Adrenal gland (tissue), 12 donors: ENCODE data around the gene GPBAR1. TPM values are rescaled to one million over a fixed set of nuclear protein-coding genes. Genes with fewer than 3 reads are reported as not detected.

Experiments used
- DNase-seq, 7 donors: peaks; one replicate each; pipeline ENCODE4 v3.0.0-alpha.2; 2019 to 2020
- H3K27ac ChIP-seq, 5 donors: fragments of 200-600 bp; sonication (generic) in 4 of 5; 1 replicate in 3 of 5; 2 replicates in 2 of 5; pipeline versions ENCODE4 v1.5.1 to v1.8.0; 2016 to 2020; ENCODE audit warnings: mild to moderate bottlenecking in 1 of 5
- H3K27me3 ChIP-seq: fragments of 200-600 bp; 2 replicates; pipeline ENCODE4 v1.8.0; 2021
- H3K36me3 ChIP-seq, 2 donors: fragments of 200-600 bp; replicated peaks in 1 of 2; 1 replicate in 1 of 2; 2 replicates in 1 of 2; pipeline versions ENCODE4 v1.5.1 to v1.8.0; 2018 to 2022
- H3K4me1 ChIP-seq, 2 donors: fragments of 200-600 bp; replicated peaks in 1 of 2; 1 replicate in 1 of 2; 2 replicates in 1 of 2; pipeline versions ENCODE4 v1.5.1 to v1.8.0; 2018 to 2021
- H3K4me3 ChIP-seq, 4 donors: fragments of 200-600 bp; sonication (generic) in 3 of 4; one replicate each; pipeline ENCODE4 v1.5.1; 2016 to 2018
- H3K9me3 ChIP-seq, 3 donors: fragments of 200-600 bp; sonication (generic) in 1 of 3; replicated peaks in 1 of 3; 1 replicate in 2 of 3; 2 replicates in 1 of 3; pipeline versions ENCODE4 v1.5.1 to v1.8.0; 2016 to 2021
- POLR2A ChIP-seq, 2 donors: fragments of 450-650 bp; IDR thresholded peaks; one replicate each; pipeline ENCODE4 v1.6.1; 2017; ENCODE audit warnings: antibody characterized with exemption in 2 of 2, mild to moderate bottlenecking in 2 of 2, moderate library complexity in 1 of 2
- WGBS, 4 donors: extraction: QIAGEN DNeasy Blood & Tissue Kit in 2 of 4; methylation state at CpG; one replicate each; pipeline versions ENCODE4 v1.1.5 to v1.1.7; 2013 to 2017; 5-methylcytosine and 5-hydroxymethylcytosine counted together
- intact Hi-C, 2 donors: fragments of 100-400 bp; cut with DNase I; formaldehyde crosslinking; loops; one replicate each; pipeline versions ENCODE4 v1.14.1 to v1.15.0; 2022 to 2023
- polyA plus RNA-seq, 3 donors: library from polyadenylated mRNA; stranded (reverse); fragments of 200-250 nt in 2 of 3; fragments of 350-450 nt in 1 of 3; fragmentation: Illumina TruSeq in 1 of 3; extraction: RNeasy Lipid Tissue Mini Kit (QIAGEN cat#74804) in 1 of 3; gene quantifications; one replicate each; pipeline ENCODE4 v1.2.3, GENCODE V29; 2013 to 2014
- total RNA-seq, 9 donors: library from RNA; depleted of rRNA in 4 of 9; stranded (reverse); fragments of >200 nt in 4 of 9; fragments of 120-200 nt in 1 of 9; fragmentation: NEBNext Ultra II Directional in 1 of 9; extraction: Animal tissue kit (Norgen Biotek cat#: 25700) in 1 of 9; gene quantifications; one replicate each; pipeline versions ENCODE4 v1.1.0 to v1.2.4, GENCODE V29; 2013 to 2023
- TF ChIP-seq, protein P1 (sequence below), 6 experiments: fragments of 450-650 bp in 4 of 6; fragments of 200-600 bp in 2 of 6; sonication (generic) in 1 of 6; IDR thresholded peaks; 1 replicate in 5 of 6; 2 replicates in 1 of 6; pipeline versions ENCODE4 v1.5.1 to v1.8.0; 2016 to 2021; ENCODE audit warnings: antibody characterized with exemption in 6 of 6, mild to moderate bottlenecking in 2 of 6, moderate library complexity in 1 of 6
- donor health status: healthy with polysubstance abuse.
- donor health status: Bipolar disorder and iron deficiency.
- donor health status: DM: yes; HTN: yes; CAD: no.
- donor health status: DM: no; HTN: no; CAD: no.
- donor health status: DM: no; HTN: no; CAD: no.
- donor health status: DM: yes; HTN: yes; CAD: no.

The GPBAR1 gene
- total and polyA plus RNA-seq, 12 donors: 0.11 to 15.3 (median 2.9) TPM

DNA sequence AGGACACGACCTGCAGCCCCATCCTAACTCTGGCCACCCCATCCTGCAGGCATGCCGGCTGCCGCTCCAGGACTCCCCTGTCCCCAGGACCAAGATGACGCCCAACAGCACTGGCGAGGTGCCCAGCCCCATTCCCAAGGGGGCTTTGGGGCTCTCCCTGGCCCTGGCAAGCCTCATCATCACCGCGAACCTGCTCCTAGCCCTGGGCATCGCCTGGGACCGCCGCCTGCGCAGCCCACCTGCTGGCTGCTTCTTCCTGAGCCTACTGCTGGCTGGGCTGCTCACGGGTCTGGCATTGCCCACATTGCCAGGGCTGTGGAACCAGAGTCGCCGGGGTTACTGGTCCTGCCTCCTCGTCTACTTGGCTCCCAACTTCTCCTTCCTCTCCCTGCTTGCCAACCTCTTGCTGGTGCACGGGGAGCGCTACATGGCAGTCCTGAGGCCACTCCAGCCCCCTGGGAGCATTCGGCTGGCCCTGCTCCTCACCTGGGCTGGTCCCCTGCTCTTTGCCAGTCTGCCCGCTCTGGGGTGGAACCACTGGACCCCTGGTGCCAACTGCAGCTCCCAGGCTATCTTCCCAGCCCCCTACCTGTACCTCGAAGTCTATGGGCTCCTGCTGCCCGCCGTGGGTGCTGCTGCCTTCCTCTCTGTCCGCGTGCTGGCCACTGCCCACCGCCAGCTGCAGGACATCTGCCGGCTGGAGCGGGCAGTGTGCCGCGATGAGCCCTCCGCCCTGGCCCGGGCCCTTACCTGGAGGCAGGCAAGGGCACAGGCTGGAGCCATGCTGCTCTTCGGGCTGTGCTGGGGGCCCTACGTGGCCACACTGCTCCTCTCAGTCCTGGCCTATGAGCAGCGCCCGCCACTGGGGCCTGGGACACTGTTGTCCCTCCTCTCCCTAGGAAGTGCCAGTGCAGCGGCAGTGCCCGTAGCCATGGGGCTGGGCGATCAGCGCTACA, 2.1 kb downstream of the GPBAR1 start:
- TF ChIP-seq POLR2A (IDR thresholded peaks at IDR 0.05): no peak
- TF ChIP-seq, protein P1, sequence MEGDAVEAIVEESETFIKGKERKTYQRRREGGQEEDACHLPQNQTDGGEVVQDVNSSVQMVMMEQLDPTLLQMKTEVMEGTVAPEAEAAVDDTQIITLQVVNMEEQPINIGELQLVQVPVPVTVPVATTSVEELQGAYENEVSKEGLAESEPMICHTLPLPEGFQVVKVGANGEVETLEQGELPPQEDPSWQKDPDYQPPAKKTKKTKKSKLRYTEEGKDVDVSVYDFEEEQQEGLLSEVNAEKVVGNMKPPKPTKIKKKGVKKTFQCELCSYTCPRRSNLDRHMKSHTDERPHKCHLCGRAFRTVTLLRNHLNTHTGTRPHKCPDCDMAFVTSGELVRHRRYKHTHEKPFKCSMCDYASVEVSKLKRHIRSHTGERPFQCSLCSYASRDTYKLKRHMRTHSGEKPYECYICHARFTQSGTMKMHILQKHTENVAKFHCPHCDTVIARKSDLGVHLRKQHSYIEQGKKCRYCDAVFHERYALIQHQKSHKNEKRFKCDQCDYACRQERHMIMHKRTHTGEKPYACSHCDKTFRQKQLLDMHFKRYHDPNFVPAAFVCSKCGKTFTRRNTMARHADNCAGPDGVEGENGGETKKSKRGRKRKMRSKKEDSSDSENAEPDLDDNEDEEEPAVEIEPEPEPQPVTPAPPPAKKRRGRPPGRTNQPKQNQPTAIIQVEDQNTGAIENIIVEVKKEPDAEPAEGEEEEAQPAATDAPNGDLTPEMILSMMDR (IDR thresholded peaks at IDR 0.05): no peak
- no peak overlapping the region for H3K27ac ChIP-seq
- H3K36me3 ChIP-seq: peaks cover 0 to 48% of the 10 kb centered on the region in 2 donors
- no peaks in the 10 kb centered on the region for H3K27me3 ChIP-seq
- peaks cover 4 to 23% of the 10 kb centered on the region in 2 donors for H3K4me1 ChIP-seq
- intact Hi-C loops: loop anchor here in 1 of 2 donors (5.0 kb wide), 1 partner anchor 76 kb away; no protein-coding TSS in a partner anchor
- no peak overlapping the region for H3K4me3 ChIP-seq
- H3K9me3 ChIP-seq: no peaks in the 10 kb centered on the region
- WGBS, 4 donors: 81 to 89% (median 88%) methylated on average over 15 to 39 of the region's 39 CpGs
- peak in 2 of 7 donors; percentile 17 to 20 for DNase-seq

DNA sequence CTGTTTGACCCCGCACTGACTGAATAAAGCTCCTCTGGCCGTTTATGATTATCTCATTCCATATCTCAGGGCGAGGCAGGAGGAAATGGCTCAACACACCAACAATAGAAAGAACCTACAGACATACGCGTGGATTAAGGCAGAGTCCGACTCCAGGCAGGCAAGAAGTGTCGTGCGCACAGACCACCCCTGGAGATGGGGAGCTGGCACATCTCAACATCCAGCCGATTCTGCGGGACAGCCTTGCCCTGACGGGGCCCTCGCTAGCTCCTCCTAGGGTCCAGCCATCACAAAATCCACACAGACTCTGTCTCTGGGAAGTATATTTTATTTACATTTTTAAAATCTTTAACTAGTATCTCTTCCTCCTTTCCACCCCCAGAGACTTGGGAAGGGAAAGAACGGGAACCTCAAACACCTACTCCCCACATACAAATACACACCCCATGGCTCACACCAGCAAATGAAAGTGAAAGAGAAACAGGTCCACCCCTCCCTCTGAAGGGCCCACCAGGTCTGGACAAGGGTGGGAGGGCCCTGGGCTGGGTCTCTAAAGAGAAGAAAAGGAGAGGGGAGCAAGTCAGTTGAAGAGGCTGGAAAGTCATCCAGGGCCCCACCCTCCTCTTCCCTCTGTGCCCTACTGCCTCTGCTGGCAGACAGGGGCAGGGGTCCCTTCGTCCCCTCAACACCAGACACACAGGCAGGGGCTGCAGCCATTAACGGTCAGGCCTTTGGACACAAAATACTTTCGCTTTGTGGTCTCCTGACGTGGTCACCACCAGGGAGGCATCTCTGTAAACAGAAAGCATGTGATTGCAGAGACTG, 3.2 kb downstream of the GPBAR1 start:
- intact Hi-C loops: loop anchor here in 1 of 2 donors (5.0 kb wide), 1 partner anchor 77 kb away; no protein-coding TSS in a partner anchor
- Histone ChIP-seq H3K36me3 (peaks cover 0 to 48% of the 10 kb centered on the region in 2 donors), H3K4me1 (peaks cover 0 to 20% of the 10 kb centered on the region in 2 donors), H3K27me3 (no peaks in the 10 kb centered on the region), H3K27ac (no peak overlapping the region), H3K9me3 (no peaks in the 10 kb centered on the region), H3K4me3 (no peak overlapping the region)
- no peak for DNase-seq
- TF ChIP-seq POLR2A (IDR thresholded peaks at IDR 0.05): no peak
- TF ChIP-seq, protein P1 (IDR thresholded peaks at IDR 0.05): no peak
- WGBS, 4 donors: 80 to 86% (median 83%) methylated on average over 16 to 17 of the region's 17 CpGs

DNA sequence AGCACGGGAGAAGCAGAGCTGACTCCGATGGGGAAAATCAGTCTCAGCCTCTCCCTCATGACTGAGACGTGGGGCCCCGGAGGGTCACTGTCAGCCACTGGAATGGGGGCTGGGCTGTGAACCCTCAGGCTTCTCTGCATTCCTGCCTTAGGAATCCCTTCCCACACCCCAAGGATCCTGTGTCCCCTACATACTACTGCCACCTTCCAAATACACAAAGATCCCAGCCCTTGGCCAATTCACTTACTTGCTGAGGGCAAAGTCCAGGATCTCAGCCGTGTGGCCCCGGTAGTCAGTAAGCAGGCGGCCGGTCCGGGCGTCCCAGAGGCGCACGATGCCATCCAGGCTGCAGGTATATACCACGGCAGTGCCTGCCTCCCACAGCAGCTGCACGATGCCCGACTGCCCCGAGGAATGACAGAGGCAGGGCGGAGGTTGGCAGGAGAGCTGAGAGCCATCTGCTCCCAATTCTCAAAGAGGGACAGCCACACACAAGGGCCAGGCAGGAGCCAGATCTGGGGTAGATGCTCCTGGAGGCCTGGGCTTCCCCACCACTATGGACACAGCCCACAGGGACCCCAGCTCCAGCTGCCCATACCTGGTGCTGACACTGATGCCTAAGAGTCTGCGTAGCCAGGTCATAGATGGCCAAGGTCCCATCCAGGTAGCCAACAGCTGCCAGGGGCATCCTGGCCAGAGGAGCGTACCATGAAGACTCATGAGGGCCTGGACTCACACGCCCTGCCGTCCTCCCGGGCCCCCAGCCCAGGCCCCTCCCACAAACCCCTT, 4.2 kb downstream of the GPBAR1 start:
- intact Hi-C loops: loop anchor here in 1 of 2 donors (5.0 kb wide), 1 partner anchor 78 kb away; no protein-coding TSS in a partner anchor
- Histone ChIP-seq H3K9me3 (no peaks in the 10 kb centered on the region), H3K27me3 (no peaks in the 10 kb centered on the region), H3K27ac (no peak overlapping the region), H3K4me3 (no peak overlapping the region), H3K4me1 (peaks cover 0 to 14% of the 10 kb centered on the region in 2 donors), H3K36me3 (peaks cover 0 to 48% of the 10 kb centered on the region in 2 donors)
- DNase-seq: peak in 1 of 7 donors; percentile 18
- no peak for TF ChIP-seq POLR2A (IDR thresholded peaks at IDR 0.05)
- TF ChIP-seq, protein P1 (IDR thresholded peaks at IDR 0.05): no peak
- 83 to 85% (median 85%) methylated on average over 11 to 22 of the region's 22 CpGs for WGBS, 4 donors
